ENCODE results near the gene PDXDC1.
"Not testable (repeated sequence)": the region's sequence is repeated elsewhere in the genome, so short reads cannot be mapped to it uniquely, and the experiment has no call there.

Gene PDXDC1

GRCh38 chr16:15049581-15050180 lies 74.9 kb downstream of the PDXDC1 start:
- DNase-seq (ENCODE audit: low read depth): no peak
- no peak overlapping the region for H3K4me3 ChIP-seq (ENCODE audit: low read length)
- no peak for TF ChIP-seq CTCF (conservative IDR thresholded peaks at IDR 0.05; ENCODE audit: low read depth, low read length)

DNA sequence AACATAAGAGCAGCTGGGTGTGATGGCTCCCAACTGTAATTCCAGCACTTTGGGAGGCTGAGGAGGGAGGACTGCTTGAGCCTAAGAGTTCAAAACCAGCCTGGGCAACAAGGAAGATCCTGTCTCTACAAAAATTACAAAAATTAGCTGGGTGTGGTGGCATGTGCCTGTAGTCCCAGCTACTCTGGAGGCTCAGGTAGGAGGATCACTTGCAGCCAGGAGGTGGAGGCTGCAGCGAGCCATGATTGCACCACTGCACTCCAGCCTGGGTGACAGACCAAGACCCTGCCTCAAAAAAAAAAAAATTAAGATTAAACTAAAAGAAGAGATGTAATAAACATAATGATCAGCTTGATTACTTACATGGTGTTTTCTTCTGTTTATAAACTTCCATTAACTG lies 75.6 kb downstream of the PDXDC1 start:
- DNase-seq (ENCODE audit: low read depth): not testable (repeated sequence)

GRCh38 chr16:15051387-15051951 lies 76.6 kb downstream of the PDXDC1 start:
- H3K4me3 ChIP-seq (ENCODE audit: low read length): no peak overlapping the region
- no peak for TF ChIP-seq CTCF (conservative IDR thresholded peaks at IDR 0.05; ENCODE audit: low read depth, low read length)
- no peak for DNase-seq (ENCODE audit: low read depth)

More for the DNA sequence above, 75.6 kb downstream of the PDXDC1 start:
- not testable (repeated sequence) for H3K4me3 ChIP-seq (ENCODE audit: low read length)

- no peak for DNase-seq (ENCODE audit: low read depth)
- no peak for TF ChIP-seq CTCF (conservative IDR thresholded peaks at IDR 0.05; ENCODE audit: low read depth, low read length)
Observed at GRCh38 chr16:15052747-15053476, 78.1 kb downstream of the PDXDC1 start.

DNA sequence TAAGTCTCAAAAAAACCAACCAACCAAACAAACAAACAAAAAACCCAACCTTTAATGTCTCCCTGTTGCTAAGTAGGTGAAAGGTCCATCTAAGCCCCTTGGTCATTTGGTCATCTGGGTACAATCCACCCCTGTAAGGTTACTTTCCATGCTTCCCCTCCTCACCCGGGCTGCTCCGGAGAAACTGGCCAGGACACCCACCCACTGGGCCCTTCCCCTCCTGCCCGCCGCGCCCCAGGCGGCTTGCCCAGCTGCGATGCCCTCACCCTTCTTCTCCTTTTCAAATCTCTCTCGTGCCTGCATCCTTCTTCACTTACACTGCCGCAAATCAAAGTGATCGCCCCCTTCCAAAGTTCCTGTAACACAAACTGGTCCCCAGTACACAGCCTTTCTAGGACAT lies 79.1 kb downstream of the PDXDC1 start:
- H3K4me3 ChIP-seq (ENCODE audit: low read length): no peak overlapping the region
- no peak for DNase-seq (ENCODE audit: low read depth)
- TF ChIP-seq CTCF (conservative IDR thresholded peaks at IDR 0.05; ENCODE audit: low read depth, low read length): no peak

More at GRCh38 chr16:15052747-15053476, 78.1 kb downstream of the PDXDC1 start:
- H3K4me3 ChIP-seq (ENCODE audit: low read length): no peak overlapping the region

DNA sequence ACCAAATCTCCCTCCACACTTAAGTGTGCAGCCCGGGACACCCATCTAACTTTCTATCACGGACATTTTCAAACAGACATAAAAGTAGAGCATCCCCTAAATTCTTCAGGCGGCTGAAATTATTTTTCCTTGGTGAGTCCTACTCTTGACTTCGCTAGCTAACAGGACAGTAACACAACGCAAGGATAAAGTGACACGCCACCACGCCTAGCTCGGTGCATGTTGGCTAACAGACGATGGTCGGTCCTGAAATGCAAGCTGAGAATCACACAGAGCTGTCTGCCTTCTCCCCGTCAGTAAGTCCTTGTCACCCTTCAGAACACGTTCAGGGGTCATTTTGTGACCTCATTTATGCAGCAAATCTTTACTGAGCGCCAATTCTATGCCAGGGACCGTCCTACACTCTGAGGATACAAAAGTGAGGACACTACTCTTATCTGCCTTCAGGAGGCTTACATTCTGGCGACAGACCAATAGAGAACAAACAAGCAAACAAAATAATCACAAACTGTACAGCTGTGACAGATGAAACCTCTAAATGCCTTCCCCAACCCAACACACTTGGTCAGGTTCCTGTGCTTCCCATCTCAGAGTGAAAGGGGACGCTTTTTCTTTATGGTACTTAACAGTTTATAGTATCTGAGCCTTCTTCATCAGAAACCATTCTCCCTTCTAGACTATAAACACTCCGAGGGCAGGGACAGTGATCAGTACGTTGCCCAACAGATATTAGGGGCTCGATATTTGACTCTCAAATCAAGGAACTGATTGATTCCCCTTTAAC lies 79.7 kb downstream of the PDXDC1 start:
- H3K4me3 ChIP-seq (ENCODE audit: low read length): peak overlapping the region; percentile 87
- TF ChIP-seq CTCF (conservative IDR thresholded peaks at IDR 0.05; ENCODE audit: low read depth, low read length): no peak
- DNase-seq (ENCODE audit: low read depth): no peak
